Smooth muscle cell of the brain vasculature (primary cell): ENCODE data around the gene TRMT2A.

Experiments used
- DNase-seq: peaks from one replicate; pipeline ENCODE4 v3.0.0-alpha.2; 2012; ENCODE audit warnings: low read depth, low spot score

TRMT2A gene

GRCh38 chr22:20118300-20119020 lies 1.4 kb upstream of the TRMT2A start:
- no peak for DNase-seq

GRCh38 chr22:20117633-20118299 lies 740 bp upstream of the TRMT2A start:
- no peak for DNase-seq

GRCh38 chr22:20116376-20116950 lies 563 bp downstream of the TRMT2A start:
- DNase-seq: no peak

GRCh38 chr22:20115691-20116375 lies 1.2 kb downstream of the TRMT2A start, which contains the start of gene RANBP1:
Gene RANBP1 (plus strand): TSS chr22:20116104. CDS start chr22:20116185, 81 bp downstream.
- no peak for DNase-seq

DNA sequence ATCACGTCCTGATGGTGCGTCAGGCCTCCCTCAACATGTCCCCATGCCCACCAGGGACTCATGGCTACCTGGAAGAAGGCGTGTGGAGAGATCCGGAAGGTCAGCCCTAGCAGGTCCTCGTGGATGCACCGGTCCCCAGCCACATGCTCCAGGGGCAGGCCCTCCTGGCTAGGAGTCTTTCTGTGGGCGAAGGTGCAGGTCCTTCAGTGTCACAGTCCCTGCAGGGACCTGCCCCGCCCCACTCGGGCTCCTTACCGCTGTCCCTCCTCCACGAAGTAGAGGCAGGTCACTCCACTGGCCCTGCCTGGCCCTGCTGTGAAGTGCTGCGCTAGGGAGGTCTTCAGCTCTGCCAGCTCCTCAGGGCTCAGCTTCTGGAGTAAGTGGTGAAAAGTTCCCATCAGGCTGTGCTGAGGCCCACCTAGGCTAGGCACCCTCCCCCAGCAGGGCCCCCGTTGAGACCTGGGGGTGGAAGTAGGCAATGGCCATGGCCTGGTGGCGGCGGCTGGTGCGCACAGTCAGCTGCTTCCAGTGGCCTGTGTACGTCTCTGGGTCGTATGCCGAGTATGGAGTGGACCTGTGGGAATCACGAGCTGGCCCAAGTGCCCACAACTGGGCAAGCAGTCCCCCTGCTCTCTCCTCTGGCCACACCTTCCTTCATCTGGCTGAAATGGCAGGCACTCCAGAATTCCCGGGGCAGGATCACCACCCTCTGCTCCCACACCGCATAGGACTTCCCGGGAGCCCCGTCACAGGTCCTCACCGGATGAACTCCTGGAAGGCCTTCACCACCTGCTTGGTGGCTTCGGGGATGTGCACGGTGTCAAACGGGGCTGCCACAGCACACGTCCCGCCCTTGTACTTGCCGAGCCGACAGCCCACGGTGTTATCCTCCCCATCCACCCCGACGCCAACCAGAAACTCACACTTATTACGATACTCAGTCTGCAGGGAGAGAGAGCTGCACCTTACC lies 2.2 kb downstream of the TRMT2A start:
- DNase-seq: no peak

DNA sequence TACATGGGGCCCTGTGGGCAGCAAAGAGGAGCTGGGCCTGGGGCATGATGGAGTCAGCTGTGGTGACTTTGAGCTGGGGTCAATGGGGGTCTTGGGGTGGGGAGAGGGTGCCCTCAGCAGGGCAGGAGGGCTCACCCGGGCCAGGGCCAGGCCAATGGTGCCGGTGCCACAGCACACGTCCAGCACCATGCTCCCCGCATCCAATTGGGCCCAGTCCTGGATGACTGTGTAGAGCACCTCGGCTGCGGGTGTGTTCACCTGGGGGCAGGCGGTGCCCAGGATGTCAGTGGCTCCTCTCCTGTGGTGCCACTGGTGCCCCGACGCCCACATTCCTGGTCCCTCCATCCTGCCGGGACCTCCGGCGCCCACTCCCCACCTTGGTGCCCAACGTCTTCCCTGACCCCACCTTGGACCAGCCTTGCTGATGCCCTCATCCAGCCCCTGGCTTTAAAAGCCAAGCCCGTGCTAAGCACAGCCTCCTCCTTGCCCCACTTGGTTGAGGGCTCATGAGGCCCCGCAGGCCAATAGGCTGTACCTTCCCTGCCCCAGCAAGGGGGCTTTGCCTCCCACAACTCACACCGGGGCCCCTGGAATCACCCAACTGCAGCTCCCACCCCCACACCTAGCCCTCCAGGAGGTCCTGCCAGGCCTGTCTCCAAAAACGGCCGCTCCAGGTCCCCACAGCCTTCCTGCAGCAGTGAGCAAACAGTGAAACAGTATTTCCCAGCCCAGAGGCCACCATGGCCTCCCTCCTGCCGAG lies 3.3 kb downstream of the TRMT2A start:
- no peak for DNase-seq

GRCh38 chr22:20112623-20113511 lies 4.2 kb downstream of the TRMT2A start:
- DNase-seq: no peak

DNA sequence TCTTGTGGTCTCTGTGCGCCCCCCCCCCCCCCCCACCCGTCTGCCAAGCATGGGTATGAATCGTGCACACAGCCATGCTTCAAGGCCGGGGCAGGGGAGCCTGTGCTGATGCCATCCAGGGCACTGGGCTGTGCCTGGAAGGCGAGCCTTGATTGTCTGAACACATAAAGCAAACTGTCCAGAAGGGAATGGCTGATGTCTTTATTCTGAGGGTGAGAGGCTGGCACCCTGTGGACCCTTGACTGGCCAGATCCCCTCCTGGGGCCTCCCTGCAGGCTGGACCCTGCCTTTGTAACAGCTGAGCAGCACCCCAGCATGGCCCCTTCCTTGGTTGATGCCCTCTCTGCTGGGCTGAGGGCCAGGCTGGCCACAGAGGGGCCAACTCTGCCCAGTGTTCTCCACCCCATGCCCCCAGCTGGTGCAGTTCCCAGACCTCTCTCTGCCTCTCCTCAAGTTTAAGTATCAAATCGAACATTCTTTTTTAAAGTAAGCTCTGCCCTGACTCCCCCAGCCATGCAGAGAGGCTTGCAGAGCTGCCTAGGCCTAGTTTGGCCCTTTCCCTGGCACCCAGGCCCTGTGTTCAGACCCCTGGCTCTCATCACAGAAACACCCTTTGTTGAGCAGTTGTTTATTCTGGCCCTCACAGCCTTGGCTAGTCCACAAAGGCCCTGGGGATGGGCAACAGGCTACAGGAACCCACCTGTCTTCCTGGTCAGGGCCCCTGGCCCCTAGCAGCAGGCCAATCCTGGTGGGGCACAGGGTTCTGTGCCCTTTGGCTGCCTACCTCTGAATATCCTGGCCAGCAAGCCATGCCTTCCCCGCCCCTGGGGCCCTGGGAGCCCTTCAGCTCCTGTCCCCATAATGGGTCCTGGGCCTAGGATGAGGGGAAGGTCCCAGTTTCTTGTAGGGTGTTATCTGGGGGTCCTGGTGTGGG lies 5.1 kb downstream of the TRMT2A start:
- DNase-seq: no peak

DNA sequence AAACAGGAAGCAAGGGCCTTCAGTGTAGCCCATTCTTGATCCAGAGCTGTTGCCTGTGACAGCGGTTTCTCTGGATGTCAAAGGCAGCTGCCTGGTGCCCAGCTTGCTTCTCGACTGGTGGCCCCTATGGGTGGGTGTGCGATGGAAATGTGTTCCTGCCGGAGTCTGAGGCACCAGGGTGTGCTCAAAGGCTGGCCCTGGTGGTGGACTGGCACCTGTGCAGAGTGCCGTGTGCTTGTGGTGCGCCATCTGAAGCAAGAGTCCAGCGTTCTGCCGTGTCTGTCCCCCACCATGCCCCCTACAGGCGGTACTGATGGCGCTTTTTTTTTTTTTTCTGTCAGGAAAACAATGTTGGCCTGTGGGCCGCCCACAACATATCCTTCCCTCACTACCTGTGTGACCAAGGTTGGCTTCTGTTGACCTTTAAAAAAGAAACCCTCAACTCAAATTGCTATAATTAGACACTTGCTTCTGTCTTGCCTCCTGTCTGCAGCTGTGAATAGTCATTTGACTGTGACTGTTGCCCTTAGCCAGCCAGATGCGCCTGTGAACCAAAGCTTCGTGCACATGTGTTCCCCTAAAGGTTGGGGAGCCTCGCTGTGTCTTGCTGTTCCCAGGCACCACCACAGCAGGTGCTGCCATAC lies 5.9 kb downstream of the TRMT2A start:
- no peak for DNase-seq

GRCh38 chr22:20110359-20110985 lies 6.6 kb downstream of the TRMT2A start:
- no peak for DNase-seq

GRCh38 chr22:20109411-20110358 lies 7.3 kb downstream of the TRMT2A start:
- no peak for DNase-seq

DNA sequence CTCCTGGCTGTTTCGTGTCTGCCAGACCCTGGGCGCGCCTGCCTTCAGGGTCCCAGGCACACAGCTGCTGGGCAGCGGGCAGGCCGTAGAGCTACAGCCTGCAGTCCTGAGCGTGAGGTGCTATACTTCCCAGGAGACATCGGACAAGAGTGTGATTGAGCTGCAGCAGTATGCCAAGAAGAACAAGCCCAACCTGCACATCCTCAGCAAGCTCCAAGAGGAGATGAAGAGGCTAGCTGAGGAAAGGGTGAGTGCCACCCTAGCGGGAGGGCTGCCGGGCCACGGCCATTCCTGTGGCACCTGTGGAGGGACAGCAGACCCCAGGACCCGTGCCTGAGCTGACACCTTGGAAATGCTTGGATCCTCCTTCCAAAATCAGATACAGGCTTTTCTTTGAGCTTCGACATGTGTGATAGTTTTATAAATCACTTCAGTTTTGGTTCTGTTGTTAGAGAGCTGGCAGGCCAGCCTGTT lies 8.2 kb downstream of the TRMT2A start:
- DNase-seq: no peak

DNA sequence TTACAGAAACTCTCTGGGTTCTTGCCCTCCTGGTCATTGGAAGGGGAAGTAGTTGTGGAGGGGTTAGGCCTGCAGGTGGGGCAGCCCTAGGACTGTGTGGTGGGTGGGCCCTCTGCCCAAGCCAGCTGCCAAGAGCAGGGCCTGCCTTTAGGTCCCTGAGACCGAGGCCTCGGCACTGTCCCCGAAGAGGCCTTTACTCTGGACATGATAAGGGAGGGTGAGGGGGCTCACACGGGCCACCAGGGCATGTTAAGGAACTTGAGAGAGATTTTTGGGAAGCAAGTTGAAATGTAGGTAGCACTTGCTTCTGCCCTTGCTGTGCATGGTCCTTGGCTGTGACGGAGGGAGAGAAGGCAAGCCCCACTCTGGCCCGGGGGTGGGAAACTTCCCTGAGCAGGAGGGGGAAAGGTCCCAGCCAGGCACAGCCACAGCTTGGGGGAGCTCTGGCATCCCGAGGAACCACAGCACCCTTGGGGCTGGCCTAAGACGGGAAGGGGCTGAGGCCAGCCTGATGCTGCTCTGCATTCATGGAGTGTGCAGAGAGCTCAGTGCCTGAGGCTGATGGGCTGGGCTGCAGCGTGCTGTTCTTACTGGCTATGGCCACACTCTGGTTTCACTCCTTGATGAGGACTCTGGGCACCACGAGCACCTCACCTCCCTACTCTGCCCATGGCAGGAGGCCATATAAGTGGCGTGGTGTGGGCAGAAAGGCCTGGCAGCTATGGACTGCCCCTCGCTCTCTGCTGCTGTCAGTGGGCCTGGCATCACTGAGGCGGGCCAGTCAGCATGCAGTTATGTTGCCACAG lies 8.9 kb downstream of the TRMT2A start:
- DNase-seq: no peak

GRCh38 chr22:20107471-20107901 lies 9.5 kb downstream of the TRMT2A start:
- no peak for DNase-seq

DNA sequence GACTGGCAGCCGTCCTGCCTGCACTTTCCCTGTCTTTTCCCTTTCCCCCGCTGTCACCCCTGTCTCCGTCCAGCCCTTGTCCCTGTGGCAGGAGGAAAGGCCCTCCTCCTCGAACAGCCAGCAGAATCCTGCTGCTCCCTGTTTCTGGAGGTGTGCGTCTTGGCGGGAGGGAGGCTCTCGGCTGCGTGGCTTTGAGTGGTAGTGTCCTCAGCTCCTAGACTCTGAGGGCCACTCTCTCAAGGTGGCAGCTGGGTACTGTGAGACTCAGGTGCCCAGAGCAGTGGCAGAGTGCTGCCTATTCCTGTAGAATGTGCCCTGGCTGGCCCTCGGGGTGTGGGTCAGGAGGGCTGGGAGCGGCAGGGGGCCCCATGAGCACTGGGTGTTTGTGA lies 10.2 kb downstream of the TRMT2A start:
- no peak for DNase-seq
